ENCODE measurements around the gene POLR1F.

DNA sequence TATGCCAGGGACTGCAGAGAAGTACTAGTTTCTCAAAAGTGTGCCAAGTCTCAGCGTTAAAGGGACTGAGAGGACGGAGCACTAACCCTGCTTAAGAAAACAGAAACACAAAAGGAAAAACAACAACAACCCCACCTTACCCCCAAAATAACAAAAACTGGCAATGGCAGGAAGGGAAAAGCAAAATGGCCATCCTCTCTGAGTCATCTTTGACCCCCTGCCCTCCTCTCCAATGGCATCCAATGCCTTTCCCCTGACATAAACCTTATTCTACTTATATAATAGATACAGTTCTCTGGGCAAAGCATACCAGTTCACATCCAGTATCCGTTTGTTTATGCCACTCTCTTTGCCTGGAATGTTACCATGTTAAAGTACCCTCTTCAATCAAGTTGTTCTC lies 1.6 kb downstream of the POLR1F start:
- no peak for TF ChIP-seq EP300 (IDR thresholded peaks at IDR 0.05; ENCODE audit: borderline replicate concordance in 1 of 2, low read depth in 1 of 2, low read length in 1 of 2)
- TF ChIP-seq, protein P1, sequence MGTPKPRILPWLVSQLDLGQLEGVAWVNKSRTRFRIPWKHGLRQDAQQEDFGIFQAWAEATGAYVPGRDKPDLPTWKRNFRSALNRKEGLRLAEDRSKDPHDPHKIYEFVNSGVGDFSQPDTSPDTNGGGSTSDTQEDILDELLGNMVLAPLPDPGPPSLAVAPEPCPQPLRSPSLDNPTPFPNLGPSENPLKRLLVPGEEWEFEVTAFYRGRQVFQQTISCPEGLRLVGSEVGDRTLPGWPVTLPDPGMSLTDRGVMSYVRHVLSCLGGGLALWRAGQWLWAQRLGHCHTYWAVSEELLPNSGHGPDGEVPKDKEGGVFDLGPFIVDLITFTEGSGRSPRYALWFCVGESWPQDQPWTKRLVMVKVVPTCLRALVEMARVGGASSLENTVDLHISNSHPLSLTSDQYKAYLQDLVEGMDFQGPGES (IDR thresholded peaks at IDR 0.05; ENCODE audit: low read depth, low read length): no peak
- TF ChIP-seq FOXJ3 (CRISPR knock-in tag; IDR thresholded peaks at IDR 0.05): no peak
- TF ChIP-seq EZH2phosphoT487 (IDR thresholded peaks at IDR 0.05; ENCODE audit: borderline replicate concordance, low read depth): no peak
- TF ChIP-seq, protein P2, sequence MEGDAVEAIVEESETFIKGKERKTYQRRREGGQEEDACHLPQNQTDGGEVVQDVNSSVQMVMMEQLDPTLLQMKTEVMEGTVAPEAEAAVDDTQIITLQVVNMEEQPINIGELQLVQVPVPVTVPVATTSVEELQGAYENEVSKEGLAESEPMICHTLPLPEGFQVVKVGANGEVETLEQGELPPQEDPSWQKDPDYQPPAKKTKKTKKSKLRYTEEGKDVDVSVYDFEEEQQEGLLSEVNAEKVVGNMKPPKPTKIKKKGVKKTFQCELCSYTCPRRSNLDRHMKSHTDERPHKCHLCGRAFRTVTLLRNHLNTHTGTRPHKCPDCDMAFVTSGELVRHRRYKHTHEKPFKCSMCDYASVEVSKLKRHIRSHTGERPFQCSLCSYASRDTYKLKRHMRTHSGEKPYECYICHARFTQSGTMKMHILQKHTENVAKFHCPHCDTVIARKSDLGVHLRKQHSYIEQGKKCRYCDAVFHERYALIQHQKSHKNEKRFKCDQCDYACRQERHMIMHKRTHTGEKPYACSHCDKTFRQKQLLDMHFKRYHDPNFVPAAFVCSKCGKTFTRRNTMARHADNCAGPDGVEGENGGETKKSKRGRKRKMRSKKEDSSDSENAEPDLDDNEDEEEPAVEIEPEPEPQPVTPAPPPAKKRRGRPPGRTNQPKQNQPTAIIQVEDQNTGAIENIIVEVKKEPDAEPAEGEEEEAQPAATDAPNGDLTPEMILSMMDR (IDR thresholded peaks at IDR 0.05): no peak
- no peak for TF ChIP-seq JUND (IDR thresholded peaks at IDR 0.05)
- TF ChIP-seq RFX5 (IDR thresholded peaks at IDR 0.05; ENCODE audit: low read length): no peak
- TF ChIP-seq, protein P3, sequence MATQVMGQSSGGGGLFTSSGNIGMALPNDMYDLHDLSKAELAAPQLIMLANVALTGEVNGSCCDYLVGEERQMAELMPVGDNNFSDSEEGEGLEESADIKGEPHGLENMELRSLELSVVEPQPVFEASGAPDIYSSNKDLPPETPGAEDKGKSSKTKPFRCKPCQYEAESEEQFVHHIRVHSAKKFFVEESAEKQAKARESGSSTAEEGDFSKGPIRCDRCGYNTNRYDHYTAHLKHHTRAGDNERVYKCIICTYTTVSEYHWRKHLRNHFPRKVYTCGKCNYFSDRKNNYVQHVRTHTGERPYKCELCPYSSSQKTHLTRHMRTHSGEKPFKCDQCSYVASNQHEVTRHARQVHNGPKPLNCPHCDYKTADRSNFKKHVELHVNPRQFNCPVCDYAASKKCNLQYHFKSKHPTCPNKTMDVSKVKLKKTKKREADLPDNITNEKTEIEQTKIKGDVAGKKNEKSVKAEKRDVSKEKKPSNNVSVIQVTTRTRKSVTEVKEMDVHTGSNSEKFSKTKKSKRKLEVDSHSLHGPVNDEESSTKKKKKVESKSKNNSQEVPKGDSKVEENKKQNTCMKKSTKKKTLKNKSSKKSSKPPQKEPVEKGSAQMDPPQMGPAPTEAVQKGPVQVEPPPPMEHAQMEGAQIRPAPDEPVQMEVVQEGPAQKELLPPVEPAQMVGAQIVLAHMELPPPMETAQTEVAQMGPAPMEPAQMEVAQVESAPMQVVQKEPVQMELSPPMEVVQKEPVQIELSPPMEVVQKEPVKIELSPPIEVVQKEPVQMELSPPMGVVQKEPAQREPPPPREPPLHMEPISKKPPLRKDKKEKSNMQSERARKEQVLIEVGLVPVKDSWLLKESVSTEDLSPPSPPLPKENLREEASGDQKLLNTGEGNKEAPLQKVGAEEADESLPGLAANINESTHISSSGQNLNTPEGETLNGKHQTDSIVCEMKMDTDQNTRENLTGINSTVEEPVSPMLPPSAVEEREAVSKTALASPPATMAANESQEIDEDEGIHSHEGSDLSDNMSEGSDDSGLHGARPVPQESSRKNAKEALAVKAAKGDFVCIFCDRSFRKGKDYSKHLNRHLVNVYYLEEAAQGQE (IDR thresholded peaks at IDR 0.05; ENCODE audit: low read depth, low read length): no peak
- TF ChIP-seq SIN3A (IDR thresholded peaks at IDR 0.05; ENCODE audit: borderline replicate concordance, low read depth, low read length): no peak
- TF ChIP-seq, protein P4, sequence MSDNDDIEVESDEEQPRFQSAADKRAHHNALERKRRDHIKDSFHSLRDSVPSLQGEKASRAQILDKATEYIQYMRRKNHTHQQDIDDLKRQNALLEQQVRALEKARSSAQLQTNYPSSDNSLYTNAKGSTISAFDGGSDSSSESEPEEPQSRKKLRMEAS (IDR thresholded peaks at IDR 0.05; ENCODE audit: low read depth): no peak
- TF ChIP-seq FOXM1 (IDR thresholded peaks at IDR 0.05; ENCODE audit: low read depth): no peak
- TF ChIP-seq, protein P5, sequence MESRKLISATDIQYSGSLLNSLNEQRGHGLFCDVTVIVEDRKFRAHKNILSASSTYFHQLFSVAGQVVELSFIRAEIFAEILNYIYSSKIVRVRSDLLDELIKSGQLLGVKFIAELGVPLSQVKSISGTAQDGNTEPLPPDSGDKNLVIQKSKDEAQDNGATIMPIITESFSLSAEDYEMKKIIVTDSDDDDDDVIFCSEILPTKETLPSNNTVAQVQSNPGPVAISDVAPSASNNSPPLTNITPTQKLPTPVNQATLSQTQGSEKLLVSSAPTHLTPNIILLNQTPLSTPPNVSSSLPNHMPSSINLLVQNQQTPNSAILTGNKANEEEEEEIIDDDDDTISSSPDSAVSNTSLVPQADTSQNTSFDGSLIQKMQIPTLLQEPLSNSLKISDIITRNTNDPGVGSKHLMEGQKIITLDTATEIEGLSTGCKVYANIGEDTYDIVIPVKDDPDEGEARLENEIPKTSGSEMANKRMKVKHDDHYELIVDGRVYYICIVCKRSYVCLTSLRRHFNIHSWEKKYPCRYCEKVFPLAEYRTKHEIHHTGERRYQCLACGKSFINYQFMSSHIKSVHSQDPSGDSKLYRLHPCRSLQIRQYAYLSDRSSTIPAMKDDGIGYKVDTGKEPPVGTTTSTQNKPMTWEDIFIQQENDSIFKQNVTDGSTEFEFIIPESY (IDR thresholded peaks at IDR 0.05; ENCODE audit: borderline replicate concordance, low read depth): no peak
- no peak for TF ChIP-seq YY1 (IDR thresholded peaks at IDR 0.05; ENCODE audit: low read depth)

All from SK-N-SH (cell line).